A673 (cell line): ENCODE measurements around the gene LYPLA2.

Source experiments
- EZH2 ChIP-seq: fragments of 200-600 bp; sonication (generic); IDR thresholded peaks from 2 replicates; pipeline ENCODE4 v1.6.1; 2017; ENCODE audit warnings: borderline replicate concordance, low read depth, mild to moderate bottlenecking, mixed read lengths, antibody characterized with exemption, low read length; ENCODE audit not compliant: poor library complexity, severe bottlenecking
- TF ChIP-seq, protein P1 (sequence below): fragments of 300-800, 200-600 bp; sonication (generic); conservative IDR thresholded peaks from 2 replicates; pipeline ENCODE4 v1.5.1; 2017; ENCODE audit warnings: low read depth, mild to moderate bottlenecking, antibody characterized with exemption, low read length, moderate library complexity, mixed read lengths

DNA sequence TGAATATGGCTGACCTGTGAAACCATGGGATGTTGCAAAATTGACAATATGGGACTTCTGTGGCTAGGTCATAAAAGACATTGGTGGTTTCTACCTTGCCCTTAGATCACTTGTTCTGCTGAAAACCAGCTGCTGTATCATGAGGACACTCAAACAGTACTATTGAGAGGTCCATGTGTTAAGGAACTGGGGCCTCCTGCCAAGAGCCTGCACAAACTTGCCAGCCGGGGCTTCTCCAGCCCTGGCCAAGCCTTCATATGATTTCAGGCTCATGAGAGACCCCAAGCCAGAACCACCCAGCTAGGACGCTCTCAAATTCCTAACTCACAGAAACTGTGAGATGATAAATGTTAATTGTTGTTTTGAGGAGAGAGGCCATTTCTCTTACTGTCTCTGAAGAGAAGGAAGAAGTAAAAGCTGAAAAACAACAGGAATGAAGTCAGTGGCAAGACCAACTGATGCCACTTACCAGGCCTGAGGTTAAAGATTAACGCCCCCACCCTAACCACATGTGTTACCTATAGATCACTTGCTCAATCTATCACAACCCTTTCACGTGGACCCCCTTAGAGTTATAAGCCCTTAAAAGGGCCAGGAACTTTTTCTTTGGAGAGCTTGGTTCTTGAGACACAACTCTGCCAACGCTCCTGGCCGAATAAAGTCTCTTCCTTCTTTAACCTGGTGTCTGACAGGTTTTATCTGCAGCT is 16.6 kb upstream of the LYPLA2 start:
- TF ChIP-seq, protein P1, sequence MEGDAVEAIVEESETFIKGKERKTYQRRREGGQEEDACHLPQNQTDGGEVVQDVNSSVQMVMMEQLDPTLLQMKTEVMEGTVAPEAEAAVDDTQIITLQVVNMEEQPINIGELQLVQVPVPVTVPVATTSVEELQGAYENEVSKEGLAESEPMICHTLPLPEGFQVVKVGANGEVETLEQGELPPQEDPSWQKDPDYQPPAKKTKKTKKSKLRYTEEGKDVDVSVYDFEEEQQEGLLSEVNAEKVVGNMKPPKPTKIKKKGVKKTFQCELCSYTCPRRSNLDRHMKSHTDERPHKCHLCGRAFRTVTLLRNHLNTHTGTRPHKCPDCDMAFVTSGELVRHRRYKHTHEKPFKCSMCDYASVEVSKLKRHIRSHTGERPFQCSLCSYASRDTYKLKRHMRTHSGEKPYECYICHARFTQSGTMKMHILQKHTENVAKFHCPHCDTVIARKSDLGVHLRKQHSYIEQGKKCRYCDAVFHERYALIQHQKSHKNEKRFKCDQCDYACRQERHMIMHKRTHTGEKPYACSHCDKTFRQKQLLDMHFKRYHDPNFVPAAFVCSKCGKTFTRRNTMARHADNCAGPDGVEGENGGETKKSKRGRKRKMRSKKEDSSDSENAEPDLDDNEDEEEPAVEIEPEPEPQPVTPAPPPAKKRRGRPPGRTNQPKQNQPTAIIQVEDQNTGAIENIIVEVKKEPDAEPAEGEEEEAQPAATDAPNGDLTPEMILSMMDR = no peak
- no peak for TF ChIP-seq EZH2
